Fibroblast of mammary gland (primary cell): ENCODE results near the gene HHIPL1.

ENCODE experiments used
- DNase-seq: peaks from one replicate; pipeline ENCODE4 v3.0.0-alpha.2; 2010; ENCODE audit warnings: low read depth
- H3K4me3 ChIP-seq: 2 replicates; pipeline ENCODE4 v1.5.1; 2011; ENCODE audit warnings: low read depth, mild to moderate bottlenecking, low read length, moderate library complexity; ENCODE audit not compliant: control insufficient read depth
- TF ChIP-seq, protein P1 (sequence below): conservative IDR thresholded peaks from 2 replicates; pipeline ENCODE4 v1.5.1; 2011; ENCODE audit warnings: low read depth, low read length, inconsistent platforms; ENCODE audit not compliant: control insufficient read depth, insufficient read depth

The HHIPL1 gene

GRCh38 chr14:99688210-99688581 lies 43.3 kb downstream of the HHIPL1 start:
- no peak for DNase-seq
- no peak overlapping the region for H3K4me3 ChIP-seq
- TF ChIP-seq, protein P1, sequence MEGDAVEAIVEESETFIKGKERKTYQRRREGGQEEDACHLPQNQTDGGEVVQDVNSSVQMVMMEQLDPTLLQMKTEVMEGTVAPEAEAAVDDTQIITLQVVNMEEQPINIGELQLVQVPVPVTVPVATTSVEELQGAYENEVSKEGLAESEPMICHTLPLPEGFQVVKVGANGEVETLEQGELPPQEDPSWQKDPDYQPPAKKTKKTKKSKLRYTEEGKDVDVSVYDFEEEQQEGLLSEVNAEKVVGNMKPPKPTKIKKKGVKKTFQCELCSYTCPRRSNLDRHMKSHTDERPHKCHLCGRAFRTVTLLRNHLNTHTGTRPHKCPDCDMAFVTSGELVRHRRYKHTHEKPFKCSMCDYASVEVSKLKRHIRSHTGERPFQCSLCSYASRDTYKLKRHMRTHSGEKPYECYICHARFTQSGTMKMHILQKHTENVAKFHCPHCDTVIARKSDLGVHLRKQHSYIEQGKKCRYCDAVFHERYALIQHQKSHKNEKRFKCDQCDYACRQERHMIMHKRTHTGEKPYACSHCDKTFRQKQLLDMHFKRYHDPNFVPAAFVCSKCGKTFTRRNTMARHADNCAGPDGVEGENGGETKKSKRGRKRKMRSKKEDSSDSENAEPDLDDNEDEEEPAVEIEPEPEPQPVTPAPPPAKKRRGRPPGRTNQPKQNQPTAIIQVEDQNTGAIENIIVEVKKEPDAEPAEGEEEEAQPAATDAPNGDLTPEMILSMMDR, result no peak

GRCh38 chr14:99688629-99689028 lies 43.7 kb downstream of the HHIPL1 start:
- TF ChIP-seq, protein P1, result no peak
- no peak overlapping the region for H3K4me3 ChIP-seq
- DNase-seq, result no peak

DNA sequence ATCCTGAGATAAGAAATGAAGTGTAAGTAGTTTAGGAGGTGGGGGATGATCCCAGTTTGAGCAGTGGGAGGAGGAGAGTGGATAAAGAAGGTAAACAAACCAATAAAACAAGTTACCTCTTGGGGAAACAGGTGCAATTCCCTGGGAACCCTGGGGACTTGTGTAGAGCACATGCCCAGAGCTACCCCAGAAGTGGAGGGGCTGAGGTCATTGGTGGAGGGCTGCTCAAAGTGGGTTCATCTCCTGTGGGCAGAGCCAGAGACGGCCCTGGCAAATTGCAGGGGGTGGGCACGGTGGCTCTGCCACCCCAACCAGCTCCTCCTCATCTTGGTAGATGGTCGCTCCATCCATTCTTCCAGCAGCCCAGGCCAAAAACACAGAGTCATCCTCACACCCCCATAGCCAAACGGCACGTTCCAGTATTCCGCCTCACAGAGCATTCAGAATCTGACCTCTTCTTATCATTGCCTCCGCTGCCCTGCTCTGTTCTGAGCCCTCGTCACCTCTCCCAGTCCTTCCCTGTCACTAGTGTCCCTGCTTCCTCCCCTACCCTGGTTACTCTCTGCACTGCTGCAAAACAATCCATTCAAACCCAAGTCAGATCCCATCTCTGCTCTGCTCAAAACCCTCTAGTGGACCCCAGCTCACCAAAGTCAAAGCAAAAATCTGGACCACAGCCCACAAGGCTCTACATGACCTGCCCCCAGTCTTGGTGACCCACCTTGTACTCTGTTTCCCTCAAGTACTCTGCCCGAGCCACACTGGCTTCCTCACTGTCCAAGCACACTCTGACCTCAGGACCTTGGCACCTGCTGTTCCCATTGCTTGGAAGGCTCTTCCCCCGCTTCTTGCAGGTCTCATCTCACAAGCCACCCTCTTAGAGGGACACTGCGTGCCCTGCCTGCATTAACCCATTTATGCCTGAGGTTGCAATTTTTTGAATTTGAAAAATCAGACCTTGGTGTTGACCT lies 44.6 kb downstream of the HHIPL1 start:
- no peak overlapping the region for H3K4me3 ChIP-seq
- TF ChIP-seq, protein P1, result no peak
- DNase-seq, result no peak

DNA sequence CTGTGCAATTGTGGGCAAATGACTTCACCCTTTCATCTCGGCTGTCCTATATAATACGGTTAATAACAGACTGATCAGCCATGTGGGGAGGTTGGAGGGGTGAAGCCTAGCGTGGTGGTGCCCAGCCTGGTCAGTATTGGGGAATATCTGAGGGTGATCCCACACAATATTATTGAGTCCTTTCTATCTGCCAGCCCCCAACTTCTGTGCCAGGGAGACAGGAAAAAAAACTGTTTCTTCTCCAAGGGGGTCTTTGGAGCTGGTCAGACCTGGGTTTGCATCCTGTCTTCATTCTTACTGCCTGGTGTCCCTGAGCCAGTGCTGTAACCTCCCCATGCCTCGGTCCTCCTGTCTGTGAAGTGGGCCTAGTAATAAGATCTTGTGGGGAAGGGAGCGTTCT lies 45.7 kb downstream of the HHIPL1 start:
- DNase-seq, result no peak
- no peak overlapping the region for H3K4me3 ChIP-seq
- TF ChIP-seq, protein P1, result no peak

DNA sequence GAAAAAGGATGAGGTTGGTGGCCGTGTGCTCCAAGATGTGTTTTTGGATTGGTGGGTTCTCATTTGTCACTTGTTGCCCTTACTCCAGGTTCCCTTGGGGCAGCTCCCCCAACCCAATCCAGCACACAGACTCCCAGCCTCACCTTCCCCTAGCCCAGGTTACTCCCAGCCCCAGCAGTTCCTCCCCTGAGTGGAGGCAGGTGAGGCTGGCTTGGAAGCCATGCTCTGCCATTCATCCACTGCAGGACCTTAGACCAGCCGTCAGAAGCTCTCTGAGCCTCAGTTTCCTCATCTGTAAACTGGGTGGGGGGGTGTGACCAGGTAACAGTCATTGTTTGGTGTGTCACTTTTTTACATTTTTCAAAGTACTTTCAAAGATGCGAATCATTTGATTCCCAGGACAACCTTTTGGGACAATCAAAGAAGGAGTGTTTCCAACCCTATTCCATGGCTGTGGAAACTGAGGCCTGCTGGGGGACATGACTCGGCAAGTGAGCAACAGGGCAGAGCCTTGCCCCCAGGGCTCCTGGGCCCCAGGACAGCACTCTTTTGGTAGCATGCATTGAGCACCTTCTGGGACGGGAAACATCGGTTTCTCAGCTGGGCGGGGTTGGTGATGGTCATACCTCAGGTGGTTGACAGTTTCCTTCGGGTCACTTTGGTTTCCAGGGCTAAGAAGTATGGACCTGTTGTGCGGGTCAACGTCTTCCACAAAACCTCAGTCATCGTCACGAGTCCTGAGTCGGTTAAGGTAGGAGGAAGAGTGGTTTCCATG lies 46.4 kb downstream of the HHIPL1 start:
- TF ChIP-seq, protein P1, result no peak
- no peak overlapping the region for H3K4me3 ChIP-seq
- DNase-seq, result no peak

DNA sequence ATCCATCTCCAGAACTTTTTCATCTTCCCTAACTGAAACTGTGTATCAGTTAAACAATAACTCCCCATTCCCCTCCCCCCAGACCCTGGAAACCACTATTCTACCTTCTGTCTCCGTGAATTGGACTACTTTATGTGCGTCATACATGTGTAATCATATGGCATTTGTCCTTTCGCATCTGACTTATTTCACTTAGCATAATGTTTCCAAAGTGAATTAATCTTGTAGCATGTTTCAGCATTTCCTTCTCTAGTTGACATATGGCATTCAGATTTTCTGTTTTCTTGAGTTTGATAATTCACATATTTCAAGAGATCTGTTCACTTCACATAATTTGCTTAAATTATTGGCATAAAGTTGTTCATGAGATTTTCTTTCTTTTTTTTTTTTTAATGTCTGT lies 49.0 kb downstream of the HHIPL1 start:
- no peak for DNase-seq
- H3K4me3 ChIP-seq, result no peak overlapping the region
- TF ChIP-seq, protein P1, result no peak
